Measurements from ENCODE around the gene MIPEP.

Gene MIPEP

DNA sequence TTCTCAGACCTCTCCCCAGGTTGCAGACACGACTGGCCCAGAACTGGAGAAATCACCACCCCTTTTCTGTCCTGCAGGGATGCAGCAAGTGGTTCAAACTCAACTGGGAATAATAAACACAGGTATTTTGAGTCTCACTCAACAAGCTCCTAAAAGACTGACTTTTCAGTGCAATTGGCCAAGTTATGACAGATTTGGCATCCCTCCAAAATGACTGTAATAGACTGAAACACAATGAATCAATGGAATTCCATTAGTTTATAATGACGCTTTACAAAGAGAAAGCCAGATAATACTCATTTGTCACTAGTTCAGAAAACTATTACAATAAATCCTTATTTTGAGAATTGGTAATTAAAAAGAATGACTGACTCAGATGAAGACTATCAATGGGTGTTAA is 38.1 kb downstream of the MIPEP start:
- no peak for DNase-seq

DNA sequence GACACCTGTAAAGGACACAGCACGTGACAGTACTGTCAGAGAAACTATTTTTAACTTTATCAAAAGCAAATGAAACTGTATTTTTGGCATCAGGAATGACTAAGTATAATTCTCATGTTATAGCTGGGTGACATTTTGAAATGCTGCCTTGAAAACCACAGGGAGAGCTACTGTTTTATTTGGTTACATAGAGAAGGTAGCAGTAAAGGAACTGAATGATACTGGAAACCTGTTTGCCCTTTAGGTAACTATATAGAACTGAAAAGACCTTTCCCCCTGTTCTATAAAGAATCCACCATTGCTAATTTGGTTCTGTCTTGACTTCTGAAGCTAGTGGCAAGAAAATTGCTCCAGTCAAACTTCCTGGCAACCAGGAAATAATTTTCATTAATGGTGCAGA is 39.1 kb downstream of the MIPEP start:
- DNase-seq = no peak

DNA sequence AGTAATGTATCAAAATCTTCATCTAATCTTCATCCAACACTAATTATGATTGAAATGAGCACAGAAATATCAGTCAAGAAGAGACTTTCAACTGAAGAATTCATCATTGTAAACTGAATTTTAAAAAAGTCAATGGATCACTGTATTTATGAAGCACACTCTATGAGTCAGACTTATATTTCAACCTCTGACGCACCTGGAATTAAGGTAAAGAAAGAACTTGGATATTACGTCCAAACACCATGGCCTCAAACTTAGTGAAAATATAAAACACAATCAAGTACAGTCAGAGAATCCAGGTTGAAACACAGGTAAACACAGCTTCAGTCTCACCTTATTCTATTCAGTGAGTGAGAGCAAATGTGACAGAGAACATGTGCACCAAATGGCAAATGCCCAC is 39.5 kb downstream of the MIPEP start:
- DNase-seq = no peak

DNA sequence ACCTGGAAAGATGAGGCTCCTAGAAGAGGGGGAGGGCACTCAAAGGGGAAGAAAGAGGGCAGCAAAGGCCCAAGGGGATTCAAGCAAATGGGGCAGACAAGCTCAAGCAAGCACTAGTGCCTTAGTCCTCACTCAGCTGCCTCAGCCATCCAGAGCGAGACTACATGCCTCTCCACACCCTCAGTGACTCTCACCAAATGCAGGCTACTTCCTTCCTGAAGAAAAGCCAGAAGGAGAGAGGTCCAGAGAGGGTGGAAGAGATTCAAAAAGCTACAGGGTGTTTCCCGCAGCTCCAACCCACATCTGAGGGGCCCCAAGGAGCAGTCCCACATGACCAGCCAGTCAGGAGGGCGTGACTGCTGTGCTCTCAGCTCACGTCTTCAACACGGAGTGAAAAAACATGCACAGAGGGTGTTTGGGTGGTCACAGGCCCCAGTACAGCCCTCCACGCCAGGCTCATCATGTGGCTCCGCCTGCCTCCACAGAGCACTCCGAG is 40.5 kb downstream of the MIPEP start:
- no peak for DNase-seq

DNA sequence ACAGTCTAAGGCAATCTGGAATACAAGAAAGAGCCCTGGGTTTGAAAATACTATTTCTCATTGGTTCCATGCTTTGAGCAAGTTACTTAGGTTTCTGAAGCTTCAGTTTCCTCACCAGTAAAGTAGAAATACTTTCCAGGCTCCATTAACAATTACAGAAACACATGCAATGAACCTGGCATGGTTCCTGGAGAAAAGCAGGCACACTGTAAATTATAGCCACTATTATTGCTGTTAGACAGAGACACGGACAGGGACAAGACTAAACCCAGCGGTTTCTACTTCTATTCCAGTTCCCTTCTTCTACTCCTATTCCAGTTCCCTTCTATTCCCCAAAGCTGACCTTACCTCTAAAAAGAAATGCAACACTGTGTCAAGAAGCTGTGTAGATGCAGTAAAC is 41.2 kb downstream of the MIPEP start:
- no peak for DNase-seq

DNA sequence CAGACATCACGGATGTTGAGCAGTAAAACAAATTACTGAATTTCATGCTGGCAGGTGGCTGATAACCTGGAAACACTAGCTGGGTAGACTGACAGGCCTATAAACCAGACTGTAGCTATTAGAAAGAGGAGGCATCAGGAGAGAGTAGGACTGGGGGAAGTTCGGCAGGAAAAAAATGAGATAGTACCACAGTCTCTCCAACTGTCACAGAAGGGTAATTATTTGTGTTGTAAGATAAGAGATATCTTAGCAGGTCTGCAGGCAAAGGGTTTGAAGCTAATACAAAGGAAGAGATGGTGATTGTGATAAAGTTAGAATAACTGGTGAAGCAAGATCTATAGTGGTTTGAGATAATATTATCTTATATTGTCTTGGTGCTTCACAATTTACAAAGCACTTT is 41.7 kb downstream of the MIPEP start:
- DNase-seq = no peak

DNA sequence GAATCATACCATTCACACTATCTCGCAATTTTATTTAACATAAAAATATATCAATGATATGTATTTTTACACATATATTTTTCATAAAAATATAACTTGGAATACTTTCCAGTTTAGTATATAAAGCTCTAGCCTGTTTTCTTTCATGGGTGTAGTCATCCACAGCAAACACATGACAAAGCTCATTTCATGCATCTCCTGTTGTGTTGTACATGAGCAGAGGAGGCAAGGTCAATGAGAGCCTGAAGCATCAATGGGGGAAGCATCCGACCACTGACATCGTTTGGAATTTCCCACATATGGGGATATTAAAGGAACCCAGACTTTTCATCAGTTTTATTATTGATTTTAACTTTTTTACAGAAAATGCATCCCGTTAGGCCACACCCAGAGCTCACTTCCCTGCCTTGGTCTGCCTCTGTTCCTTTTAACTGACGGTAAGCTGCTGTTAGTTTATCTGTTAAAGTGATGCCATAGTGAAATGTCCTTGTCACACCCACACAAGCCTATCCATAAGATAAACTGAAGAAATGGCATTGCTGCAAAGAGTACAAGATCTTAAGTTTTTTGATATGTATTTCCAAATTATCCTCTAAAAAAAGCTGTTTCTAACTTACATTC is 44.0 kb downstream of the MIPEP start:
- DNase-seq = no peak

DNA sequence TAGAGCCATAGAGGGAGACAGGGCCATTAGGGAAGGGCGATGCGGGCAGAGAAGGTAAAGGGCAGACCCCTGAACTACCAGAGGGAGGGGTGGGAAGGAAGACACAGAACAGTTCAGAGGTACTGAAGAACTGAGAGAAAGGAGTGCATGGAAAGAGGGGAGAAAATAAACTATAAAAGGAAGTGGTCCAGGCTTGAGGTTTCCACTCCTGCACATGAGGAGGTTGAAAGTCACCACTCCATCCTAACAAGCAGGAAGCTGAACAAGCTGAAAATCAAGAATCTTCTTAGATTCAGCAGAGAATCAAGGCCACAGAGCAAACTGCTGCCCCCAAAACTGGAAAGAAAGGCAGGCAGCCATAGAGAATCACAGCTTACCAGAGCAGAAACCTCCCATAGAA is 45.1 kb downstream of the MIPEP start:
- no peak for DNase-seq

DNA sequence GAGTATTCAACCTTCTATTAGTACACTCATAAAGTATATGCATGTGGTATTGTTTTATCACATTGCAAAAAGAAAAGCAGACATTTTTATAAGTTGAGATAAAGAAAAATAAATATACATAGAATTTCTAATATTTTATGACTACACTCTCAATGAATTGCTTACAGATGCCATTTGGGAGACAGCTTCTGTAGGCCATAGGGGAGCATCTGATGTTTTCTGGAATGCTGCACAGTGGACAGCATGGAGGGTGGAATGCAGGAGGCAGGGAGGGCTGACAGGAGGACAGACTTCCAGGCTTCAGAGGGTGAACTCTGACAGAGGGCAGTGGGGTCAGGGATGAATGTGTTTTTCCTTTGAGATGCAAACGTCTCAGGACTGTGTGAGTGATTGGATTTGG is 45.8 kb downstream of the MIPEP start:
- DNase-seq = no peak

DNA sequence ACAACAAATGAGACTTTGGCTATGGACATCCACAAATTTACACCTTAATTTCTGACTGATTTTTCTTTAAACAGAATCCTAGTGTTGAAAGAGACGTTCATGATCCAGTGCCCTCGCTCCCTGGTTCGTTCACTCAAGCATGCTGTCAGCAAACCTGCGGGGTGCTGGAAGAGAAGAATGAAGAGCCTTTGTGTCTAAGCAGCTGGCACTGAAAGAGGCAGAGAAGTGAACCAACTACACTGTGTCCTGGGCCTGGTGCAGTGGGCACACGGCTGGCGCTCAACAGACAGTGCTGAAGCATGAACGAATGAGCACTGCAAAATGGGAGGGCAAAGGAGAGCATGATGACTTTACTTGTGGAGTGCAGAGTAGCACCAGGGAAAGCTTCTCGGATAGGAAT is 46.8 kb downstream of the MIPEP start:
- peak in 3 of 14 donors; percentile 6 to 16 (median 11) for DNase-seq

DNA sequence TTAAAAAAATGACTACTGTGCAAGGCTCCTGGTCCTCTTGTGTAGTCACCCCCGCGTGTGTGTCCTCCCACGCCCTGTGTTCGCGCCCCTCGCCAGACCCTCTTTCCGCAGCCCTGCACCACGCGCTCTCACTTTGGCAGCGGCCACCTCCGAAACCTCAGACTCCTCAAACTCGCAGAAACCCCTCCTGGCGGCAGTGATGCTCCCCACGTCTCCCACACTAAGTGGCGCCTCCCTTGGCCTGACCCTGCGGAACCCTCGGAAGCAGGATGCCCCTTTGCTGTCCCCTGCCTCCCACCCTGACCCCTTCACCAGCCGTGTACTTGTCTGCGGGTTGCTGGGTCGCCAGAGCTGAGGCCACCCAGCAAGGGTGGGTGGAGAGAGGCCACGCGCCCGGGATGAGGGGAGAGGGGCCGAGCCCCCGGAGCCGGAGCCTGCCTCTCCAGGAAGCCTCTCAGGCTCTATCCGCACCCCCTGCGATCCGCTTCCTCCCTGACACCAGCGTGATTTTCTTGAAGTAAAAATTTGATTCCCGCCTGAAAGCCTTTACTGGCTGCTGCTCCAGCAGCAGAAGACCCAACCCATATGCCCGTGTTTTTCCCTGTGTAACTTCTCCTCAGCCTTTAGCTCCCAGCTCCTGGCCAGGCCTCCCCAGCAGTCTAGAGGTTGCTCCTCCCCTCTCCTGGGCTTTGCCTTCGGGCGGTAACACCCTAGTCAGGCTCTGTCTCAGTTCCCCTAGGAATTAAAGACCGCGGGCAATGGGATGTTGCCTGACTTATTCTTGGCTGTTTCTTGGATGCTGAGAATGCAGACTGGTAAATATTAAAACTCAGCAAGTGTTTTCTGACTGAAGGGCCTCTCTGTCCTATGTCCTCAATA is 55.2 kb downstream of the MIPEP start:
- DNase-seq = no peak

DNA sequence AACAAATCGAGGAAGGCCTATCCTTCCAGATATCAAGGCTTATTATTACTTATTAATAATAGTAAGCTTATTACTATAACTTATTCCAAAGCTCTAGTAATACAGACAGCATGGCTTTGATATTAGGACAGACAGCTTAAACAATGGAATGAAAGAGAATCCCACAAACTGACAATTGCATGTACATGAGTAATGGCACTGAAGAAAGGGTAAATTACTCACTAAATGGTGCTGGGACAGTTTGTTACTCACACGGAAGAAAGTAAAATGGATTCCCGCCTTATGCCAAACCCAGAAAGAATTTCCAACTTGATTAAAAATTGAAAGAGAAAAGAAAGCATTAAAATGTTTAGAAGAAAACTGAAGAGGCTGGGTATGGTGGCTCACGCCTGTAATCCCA is 60.3 kb downstream of the MIPEP start:
- DNase-seq = no peak

DNA sequence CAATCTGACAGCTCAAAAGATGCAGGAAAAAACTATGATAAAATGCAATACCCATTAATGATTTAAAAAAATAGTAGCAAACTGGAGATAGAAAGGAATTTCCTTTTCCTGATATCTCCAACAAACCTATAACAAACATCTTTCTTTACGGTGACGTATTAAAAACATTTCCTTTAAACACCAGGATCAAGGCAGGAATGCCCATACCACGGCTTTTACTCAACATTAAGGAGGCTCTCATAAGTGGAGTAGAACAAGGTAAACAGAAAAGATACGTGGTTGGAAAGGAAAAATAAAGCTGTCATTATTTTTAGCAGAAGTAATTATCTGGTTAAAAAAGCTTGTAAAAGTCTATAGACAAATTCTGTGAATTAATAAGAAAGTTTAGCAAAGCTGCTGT is 61.1 kb downstream of the MIPEP start:
- DNase-seq = no peak

DNA sequence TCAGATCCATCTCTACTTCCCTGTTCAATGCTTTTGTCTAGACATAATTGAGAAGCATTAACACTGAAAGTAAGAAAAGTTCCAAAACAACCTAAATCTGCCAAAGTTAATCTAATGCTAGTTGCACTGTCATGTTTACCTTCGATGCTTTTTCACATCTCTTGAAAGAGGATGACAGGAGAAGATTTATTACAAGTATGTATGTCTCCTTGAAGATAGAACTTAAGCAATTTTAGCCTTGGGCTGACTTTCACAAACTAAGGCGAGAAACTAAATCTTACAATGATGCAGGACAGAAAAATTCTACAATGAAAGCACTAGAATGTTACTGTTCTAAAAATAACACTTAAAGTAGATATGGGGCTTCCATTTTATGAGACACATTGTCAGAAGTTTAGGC is 64.0 kb downstream of the MIPEP start:
- DNase-seq = no peak

DNA sequence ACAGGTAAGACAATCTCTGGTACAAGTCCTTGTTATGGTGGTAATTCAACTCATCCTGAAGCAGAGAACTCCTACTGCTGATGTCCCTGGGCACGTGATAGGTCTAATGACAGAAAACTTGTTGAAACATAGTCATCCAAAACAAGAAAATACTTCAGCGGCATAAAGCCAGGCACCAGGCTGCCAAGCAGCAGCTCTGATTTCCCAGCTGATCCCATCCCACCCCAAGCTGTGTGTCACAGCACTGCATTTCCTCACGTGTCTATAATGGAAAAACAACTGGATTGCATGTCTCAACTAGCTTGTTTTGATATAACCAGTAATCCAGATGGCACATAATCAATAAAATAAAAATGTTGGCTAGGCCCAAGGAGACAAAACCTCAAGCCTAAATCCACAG is 64.8 kb downstream of the MIPEP start:
- DNase-seq = no peak

DNA sequence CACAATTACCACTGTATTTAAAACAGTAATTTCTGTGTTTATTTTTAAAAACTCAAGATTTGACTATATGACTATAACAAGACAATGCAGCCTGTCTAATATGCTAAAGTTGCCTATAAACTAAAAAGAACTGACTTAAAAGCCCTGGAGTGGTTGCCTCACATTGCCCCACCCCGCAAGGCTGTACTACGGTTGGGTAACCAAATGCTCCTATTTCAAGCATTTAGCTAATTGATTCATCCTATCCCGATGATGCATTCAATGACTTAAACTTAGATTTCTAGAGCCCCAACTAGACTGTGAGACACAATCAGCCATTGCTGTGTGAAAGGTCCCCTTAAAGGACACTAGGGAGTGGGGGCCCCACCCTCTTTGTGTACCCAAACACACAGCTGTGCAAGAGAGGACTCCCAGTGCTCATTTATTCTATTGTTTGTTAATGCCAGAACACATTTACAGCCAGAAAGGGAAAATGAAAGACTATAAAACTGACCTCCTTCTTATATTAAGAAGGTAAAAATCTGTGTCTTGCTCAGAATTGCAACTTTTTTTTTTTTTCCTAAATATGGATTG is 66.9 kb downstream of the MIPEP start:
- peak in 2 of 14 donors; percentile 3 to 10 for DNase-seq

DNA sequence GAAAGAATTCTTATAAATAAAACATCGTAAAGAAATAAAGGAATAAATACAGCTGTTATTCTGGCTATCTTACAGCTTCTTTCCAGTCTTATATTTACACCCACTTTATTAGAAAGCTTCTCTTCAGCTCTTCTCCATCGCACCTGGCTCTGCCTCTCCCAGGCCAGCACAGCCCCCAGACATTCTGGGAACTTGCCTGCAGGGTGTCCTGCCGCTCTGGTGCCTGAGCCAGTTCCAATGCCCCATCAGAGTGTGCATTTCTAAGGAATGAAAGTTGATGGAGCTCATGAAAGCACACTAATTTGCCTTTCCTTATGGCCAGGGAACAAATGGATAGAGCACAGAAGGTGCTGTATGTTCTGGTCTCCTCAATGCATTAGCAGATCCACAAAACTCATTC is 68.7 kb downstream of the MIPEP start:
- DNase-seq = no peak

DNA sequence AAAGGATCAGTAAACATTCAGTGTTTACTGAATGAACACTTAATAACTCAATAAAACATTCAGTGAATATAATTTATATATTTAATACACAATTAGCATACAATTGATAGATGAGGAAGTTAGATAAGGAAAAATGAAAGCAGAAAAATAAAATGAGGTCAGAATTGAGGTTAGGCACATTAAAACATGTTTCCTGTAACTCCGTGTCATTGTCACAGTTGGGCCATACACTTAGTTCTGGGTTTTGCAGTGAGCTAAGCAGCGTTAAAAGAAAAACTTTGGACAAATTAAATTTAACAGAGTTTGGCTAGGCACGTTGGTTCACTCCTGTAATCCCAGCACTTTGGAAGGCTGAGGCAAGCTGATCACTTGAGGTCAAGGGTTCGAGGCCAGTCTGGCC is 71.4 kb downstream of the MIPEP start:
- no peak for DNase-seq

DNA sequence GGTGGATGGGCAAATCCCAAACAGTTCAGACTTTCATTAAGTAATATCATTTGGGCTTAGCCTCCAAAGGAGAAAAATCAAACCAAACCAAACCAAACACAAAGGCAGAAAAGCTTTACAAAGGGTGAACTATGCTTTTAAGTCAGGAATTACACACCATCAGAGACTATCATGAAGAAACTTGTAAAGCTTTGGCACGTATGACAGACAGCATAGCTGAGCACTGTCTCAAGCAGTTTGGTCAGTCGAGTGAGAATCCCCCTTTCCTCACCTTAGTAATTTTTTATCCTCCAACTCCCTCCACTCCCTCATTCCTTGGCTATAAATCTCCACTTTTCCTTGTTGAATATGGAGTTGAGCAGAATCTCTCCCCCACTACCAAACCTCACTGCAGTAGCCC is 72.1 kb downstream of the MIPEP start:
- DNase-seq = no peak

DNA sequence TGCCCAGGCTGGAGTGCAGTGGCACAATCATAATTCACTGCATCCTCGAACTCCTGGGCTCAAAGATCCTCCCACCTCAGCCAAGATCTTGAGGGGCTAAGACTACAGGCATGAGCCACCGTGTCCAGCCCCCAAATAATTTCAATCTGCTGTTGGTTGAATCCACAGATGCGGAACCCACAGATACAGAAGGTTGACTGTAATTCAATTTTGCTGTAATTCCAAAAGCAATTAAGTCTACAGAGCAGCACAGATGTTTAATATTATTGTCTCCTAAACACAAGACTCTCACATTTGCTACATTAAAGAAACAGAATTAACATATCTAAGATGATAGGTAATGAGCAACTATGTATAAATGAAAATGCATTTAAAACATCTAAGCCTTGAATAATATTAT is 75.6 kb downstream of the MIPEP start:
- no peak for DNase-seq

DNA sequence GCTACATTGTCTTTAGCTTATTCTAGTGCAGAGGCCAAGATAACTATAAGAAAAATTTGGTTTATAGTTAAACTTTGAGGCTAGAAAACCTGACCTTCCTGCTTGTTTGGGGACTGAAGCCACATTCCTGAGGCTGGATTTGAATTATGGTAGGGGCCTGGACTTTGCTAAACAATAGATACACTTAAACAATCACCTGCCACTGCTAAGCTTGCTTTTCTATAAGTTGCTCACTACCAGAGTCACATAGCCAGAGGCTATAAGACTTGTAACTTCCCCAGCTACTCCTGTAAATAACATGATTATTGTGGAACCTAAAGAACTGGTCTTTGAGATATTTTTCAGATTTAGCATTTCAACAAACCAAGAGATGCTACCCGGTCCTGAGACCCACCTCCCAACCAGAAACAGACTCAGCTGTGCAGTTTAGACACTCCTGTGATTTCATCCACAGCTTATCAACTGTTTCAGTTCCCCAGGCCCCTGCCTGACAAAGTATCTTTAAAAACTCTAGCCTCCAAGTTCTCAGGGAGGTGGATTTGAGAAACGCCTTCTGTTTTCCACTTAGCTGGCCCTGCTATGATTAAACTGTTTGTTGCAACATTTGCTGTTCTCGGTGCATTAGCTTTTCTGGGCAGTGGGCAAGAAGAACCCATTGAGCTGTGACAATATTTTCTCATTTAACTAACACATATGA is 77.7 kb downstream of the MIPEP start:
- DNase-seq = no peak

DNA sequence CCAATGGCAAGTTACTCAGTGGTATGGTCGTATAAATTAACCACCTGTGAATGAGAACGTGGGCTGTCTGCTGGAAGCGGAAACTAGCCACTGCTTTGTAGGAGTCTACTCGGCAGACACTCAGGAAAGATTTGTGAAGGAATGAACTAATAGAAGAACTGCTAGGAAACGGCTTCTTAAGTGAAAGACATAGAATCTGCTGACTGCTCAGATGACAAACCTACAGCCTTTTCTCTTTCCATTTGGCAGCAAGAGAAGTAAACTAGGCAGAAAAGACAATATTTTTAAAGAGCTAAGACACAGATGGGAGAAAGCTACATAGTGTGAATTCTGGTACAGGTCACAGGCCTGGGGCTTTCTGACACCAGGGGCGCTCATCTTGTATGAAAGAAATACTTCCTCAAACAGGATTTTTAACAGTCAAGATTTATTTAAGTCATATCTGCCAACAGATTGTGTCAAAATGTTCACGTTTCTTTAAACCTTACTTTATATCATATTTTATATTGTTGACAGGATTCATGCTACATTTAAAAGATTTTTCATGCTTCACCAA is 78.4 kb downstream of the MIPEP start:
- DNase-seq = no peak

DNA sequence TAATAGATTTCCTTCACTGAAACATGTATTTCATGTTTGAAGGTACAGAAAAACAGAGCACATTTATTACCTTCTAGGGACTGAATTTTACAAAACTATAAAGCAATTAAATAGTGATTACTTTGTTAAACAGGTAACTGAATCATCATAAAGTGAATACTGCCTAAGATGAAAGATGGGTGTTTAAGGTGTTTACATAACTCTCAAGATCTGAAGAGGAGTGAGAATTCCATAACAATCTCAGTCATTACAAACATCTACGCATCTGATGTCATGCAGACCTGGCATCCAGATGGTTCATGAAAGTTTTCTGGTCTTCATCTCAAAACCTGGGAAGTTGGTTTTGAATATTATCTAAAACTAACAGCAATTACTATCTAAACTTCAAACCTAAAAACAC is 80.4 kb downstream of the MIPEP start:
- no peak for DNase-seq

Data from C1 segment of cervical spinal cord (tissue), 14 donors.